Small intestine (tissue), 7 donors: Measurements from ENCODE around the gene CREBBP. TPM values are rescaled to one million over a fixed set of nuclear protein-coding genes. Genes with fewer than 3 reads are reported as not detected.

Source experiments
- DNase-seq, 2 donors: peaks; one replicate each; pipeline versions ENCODE4 v3.0.0 to v3.0.0-alpha.2; 2013
- FAIRE-seq: peaks from 2 replicates; lab custom pipeline; 2012; peaks lifted over from hg19 to GRCh38; lab: Jason Lieb, UNC
- H3K27ac ChIP-seq, 3 donors: one replicate each; pipeline ENCODE4 v1.5.1; 2013; ENCODE audit warnings: low read length in 2 of 3, mild to moderate bottlenecking in 2 of 3, control low read depth in 1 of 3, inconsistent platforms in 1 of 3, low read depth in 1 of 3, moderate library complexity in 1 of 3
- H3K27me3 ChIP-seq, 3 donors: one replicate each; pipeline ENCODE4 v1.6.1; 2013; ENCODE audit warnings: low read length in 3 of 3, inconsistent platforms in 1 of 3; ENCODE audit not compliant: control insufficient read depth in 3 of 3, insufficient read depth in 3 of 3
- H3K36me3 ChIP-seq, 3 donors: one replicate each; pipeline ENCODE4 v1.6.1; 2013; ENCODE audit warnings: low read length in 3 of 3, inconsistent platforms in 1 of 3, low read depth in 1 of 3, mild to moderate bottlenecking in 1 of 3, moderate library complexity in 1 of 3; ENCODE audit not compliant: control insufficient read depth in 3 of 3, insufficient read depth in 2 of 3
- H3K4me1 ChIP-seq, 3 donors: one replicate each; pipeline ENCODE4 v1.6.1; 2013; ENCODE audit warnings: low read length in 2 of 3, inconsistent platforms in 1 of 3, low read depth in 1 of 3, mild to moderate bottlenecking in 1 of 3, moderate library complexity in 1 of 3; ENCODE audit not compliant: control insufficient read depth in 3 of 3, insufficient read depth in 2 of 3
- H3K4me3 ChIP-seq, 3 donors: one replicate each; pipeline ENCODE4 v1.5.1; 2013; ENCODE audit warnings: low read length in 3 of 3, control low read depth in 1 of 3, inconsistent platforms in 1 of 3, low read depth in 1 of 3, mild to moderate bottlenecking in 1 of 3, moderate library complexity in 1 of 3
- H3K9me3 ChIP-seq, 2 donors: one replicate each; pipeline ENCODE4 v1.6.1; 2013; ENCODE audit warnings: low read depth in 1 of 2, low read length in 1 of 2; ENCODE audit not compliant: control insufficient read depth in 2 of 2, insufficient read depth in 1 of 2
- WGBS, 3 donors: extraction: QIAGEN DNeasy Blood & Tissue Kit; methylation state at CpG; one replicate each; pipeline ENCODE4 v1.1.7; 2013; 5-methylcytosine and 5-hydroxymethylcytosine counted together
- polyA plus RNA-seq, 4 donors: library from polyadenylated mRNA; stranded (reverse) in 3 of 4; unstranded in 1 of 4; fragments of 200-250 nt in 3 of 4; fragments of 120-200 nt in 1 of 4; gene quantifications; one replicate each; pipeline versions ENCODE4 v1.2.1 to v1.2.3, GENCODE V29; 2013
- donor health status: healthy with polysubstance abuse.
- donor health status: control.
- donor health status: control.
- donor health status: Bipolar disorder and iron deficiency.
- donor health status: healthy.

Gene CREBBP
- polyA plus RNA-seq, 4 donors, result 6.8 to 48.0 (median 12.6) TPM

- Histone ChIP-seq H3K9me3 (no peaks in the 10 kb centered on the region), H3K4me3 (no peak overlapping the region), H3K36me3 (peaks cover 12 to 48% (median 21%) of the 10 kb centered on the region in 3 donors), H3K27me3 (no peaks in the 10 kb centered on the region), H3K27ac (no peak overlapping the region), H3K4me1 (no peaks in the 10 kb centered on the region)
- 90 to 97% (median 90%) methylated on average over 4 of the region's 4 CpGs for WGBS, 3 donors
- DNase-seq (no peak), FAIRE-seq (no peak)
Observed at GRCh38 chr16:3754081-3754703, 126.3 kb downstream of the CREBBP start.

- WGBS, 3 donors, result 93 to 98% (median 95%) methylated on average over 15 of the region's 15 CpGs
- H3K27ac ChIP-seq, result no peak overlapping the region
- no peak for DNase-seq
- H3K27me3 ChIP-seq, result no peaks in the 10 kb centered on the region
- FAIRE-seq, result no peak
- no peak overlapping the region for H3K4me3 ChIP-seq
- no peaks in the 10 kb centered on the region for H3K4me1 ChIP-seq
- H3K36me3 ChIP-seq, result peaks cover 12 to 47% (median 19%) of the 10 kb centered on the region in 3 donors
- no peaks in the 10 kb centered on the region for H3K9me3 ChIP-seq
Observed at GRCh38 chr16:3752984-3753383, 127.5 kb downstream of the CREBBP start.

GRCh38 chr16:3751878-3752277 is 128.6 kb downstream of the CREBBP start:
- no peak for FAIRE-seq
- WGBS, 3 donors, result 90 to 98% (median 98%) methylated on average over 8 of the region's 8 CpGs
- Histone ChIP-seq H3K4me1 (no peaks in the 10 kb centered on the region), H3K4me3 (no peak overlapping the region), H3K36me3 (peaks cover 7 to 44% (median 16%) of the 10 kb centered on the region in 3 donors), H3K27me3 (no peaks in the 10 kb centered on the region), H3K27ac (no peak overlapping the region), H3K9me3 (no peaks in the 10 kb centered on the region)
- DNase-seq, result no peak

GRCh38 chr16:3748307-3748706 is 132.2 kb downstream of the CREBBP start:
- Histone ChIP-seq H3K36me3 (peaks cover 0 to 66% (median 27%) of the 10 kb centered on the region in 3 donors), H3K27me3 (no peaks in the 10 kb centered on the region), H3K4me3 (no peak overlapping the region), H3K9me3 (no peaks in the 10 kb centered on the region), H3K4me1 (no peaks in the 10 kb centered on the region), H3K27ac (no peak overlapping the region)
- WGBS, 3 donors, result 85 to 95% (median 87%) methylated on average over 5 of the region's 5 CpGs
- FAIRE-seq (no peak), DNase-seq (no peak)

GRCh38 chr16:3745751-3746355 is 134.7 kb downstream of the CREBBP start:
- Histone ChIP-seq H3K36me3 (peaks cover 9 to 73% (median 25%) of the 10 kb centered on the region in 3 donors), H3K4me1 (no peaks in the 10 kb centered on the region), H3K27ac (no peak overlapping the region), H3K4me3 (no peak overlapping the region), H3K9me3 (no peaks in the 10 kb centered on the region), H3K27me3 (no peaks in the 10 kb centered on the region)
- WGBS, 3 donors, result 77 to 90% (median 87%) methylated on average over 13 of the region's 13 CpGs
- DNase-seq (no peak), FAIRE-seq (no peak)

- Histone ChIP-seq H3K36me3 (peaks cover 15 to 83% (median 38%) of the 10 kb centered on the region in 3 donors), H3K27me3 (no peaks in the 10 kb centered on the region), H3K9me3 (no peaks in the 10 kb centered on the region), H3K4me1 (no peaks in the 10 kb centered on the region), H3K27ac (no peak overlapping the region), H3K4me3 (no peak overlapping the region)
- FAIRE-seq (no peak), DNase-seq (no peak)
- 90 to 95% (median 93%) methylated on average over 7 of the region's 7 CpGs for WGBS, 3 donors
Observed at GRCh38 chr16:3744018-3744417, 136.5 kb downstream of the CREBBP start.

GRCh38 chr16:3740934-3741333 is 139.6 kb downstream of the CREBBP start:
- peaks cover 23 to 89% (median 40%) of the 10 kb centered on the region in 3 donors for H3K36me3 ChIP-seq
- FAIRE-seq (no peak), DNase-seq (no peak)
- 95 to 98% (median 98%) methylated on average over 16 of the region's 16 CpGs for WGBS, 3 donors
- no peak overlapping the region for H3K27ac ChIP-seq
- H3K4me3 ChIP-seq, result no peak overlapping the region
- no peaks in the 10 kb centered on the region for H3K4me1 ChIP-seq
- no peaks in the 10 kb centered on the region for H3K27me3 ChIP-seq
- no peaks in the 10 kb centered on the region for H3K9me3 ChIP-seq

- Histone ChIP-seq H3K4me3 (no peak overlapping the region), H3K4me1 (no peaks in the 10 kb centered on the region), H3K36me3 (peaks cover 26 to 91% (median 38%) of the 10 kb centered on the region in 3 donors), H3K9me3 (no peaks in the 10 kb centered on the region), H3K27me3 (no peaks in the 10 kb centered on the region), H3K27ac (no peak overlapping the region)
- DNase-seq (no peak), FAIRE-seq (no peak)
- WGBS, 3 donors, result 93 to 96% (median 95%) methylated on average over 14 of the region's 14 CpGs
Observed at GRCh38 chr16:3740186-3740585, 140.3 kb downstream of the CREBBP start.
